ENCODE results near the gene MTX1. TPM values are rescaled to one million over a fixed set of nuclear protein-coding genes. Genes with fewer than 3 reads are reported as not detected.

The MTX1 gene
- total and polyA plus RNA-seq, 9 of the 15 experiments (the other 6 are each of a cell fraction or from before 2014, with no cell fraction given), result 29.1 to 98.4 (median 66.9) TPM

DNA sequence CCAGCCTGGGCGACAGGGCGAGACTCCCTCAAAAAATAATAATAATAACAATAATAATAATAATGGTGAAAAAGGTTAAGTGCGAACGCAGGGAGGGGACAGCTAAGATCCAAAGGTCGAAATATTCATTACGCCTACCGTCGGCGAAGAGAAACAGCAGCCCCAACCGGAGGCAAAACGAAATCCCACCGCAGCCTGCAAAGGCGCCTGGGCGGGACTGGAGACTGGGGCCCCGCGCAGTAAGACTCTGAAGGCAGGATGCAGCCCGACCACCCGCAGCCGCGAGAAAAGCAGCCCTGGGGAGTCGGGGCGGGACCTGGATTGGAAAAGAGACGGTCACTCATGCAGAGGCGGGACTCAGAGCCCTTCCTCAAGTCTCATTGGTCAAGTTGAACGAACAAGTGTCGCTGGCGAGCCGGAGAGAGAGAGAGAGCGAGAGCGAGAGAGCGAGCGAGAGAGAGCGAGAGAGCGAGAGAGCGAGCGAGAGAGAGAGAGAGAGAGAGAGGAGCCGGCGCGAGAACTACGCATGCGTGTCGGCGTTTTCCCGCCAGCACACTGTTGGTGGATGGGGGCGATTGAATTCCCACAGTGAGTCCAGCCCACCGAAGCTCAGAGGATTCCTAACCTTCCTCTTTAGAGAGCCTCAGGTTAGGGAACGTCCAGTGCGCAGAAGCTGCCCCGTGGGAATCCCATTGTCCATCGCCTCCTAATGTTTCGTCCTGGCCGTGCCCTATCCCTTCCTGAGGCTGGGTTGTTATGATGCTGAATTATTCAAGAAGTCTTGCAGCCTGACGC lies 36.1 kb downstream of the MTX1 start (continued):
- TF ChIP-seq, protein P1, sequence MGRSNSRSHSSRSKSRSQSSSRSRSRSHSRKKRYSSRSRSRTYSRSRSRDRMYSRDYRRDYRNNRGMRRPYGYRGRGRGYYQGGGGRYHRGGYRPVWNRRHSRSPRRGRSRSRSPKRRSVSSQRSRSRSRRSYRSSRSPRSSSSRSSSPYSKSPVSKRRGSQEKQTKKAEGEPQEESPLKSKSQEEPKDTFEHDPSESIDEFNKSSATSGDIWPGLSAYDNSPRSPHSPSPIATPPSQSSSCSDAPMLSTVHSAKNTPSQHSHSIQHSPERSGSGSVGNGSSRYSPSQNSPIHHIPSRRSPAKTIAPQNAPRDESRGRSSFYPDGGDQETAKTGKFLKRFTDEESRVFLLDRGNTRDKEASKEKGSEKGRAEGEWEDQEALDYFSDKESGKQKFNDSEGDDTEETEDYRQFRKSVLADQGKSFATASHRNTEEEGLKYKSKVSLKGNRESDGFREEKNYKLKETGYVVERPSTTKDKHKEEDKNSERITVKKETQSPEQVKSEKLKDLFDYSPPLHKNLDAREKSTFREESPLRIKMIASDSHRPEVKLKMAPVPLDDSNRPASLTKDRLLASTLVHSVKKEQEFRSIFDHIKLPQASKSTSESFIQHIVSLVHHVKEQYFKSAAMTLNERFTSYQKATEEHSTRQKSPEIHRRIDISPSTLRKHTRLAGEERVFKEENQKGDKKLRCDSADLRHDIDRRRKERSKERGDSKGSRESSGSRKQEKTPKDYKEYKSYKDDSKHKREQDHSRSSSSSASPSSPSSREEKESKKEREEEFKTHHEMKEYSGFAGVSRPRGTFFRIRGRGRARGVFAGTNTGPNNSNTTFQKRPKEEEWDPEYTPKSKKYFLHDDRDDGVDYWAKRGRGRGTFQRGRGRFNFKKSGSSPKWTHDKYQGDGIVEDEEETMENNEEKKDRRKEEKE (IDR thresholded peaks at IDR 0.05; ENCODE audit: borderline replicate concordance in 1 of 2, control insufficient read depth in 1 of 2, low read depth in 2 of 2, low read length in 1 of 2), result peak in 1 of 2 experiments; percentile 77; a peak in 1 of 4 replicates
- TF ChIP-seq ZNF324 (CRISPR knock-in tag; IDR thresholded peaks at IDR 0.05), result no peak
- TF ChIP-seq JUNB (CRISPR knock-in tag; conservative IDR thresholded peaks at IDR 0.05), result no peak
- peak; percentile 94 for TF ChIP-seq PHF20 (IDR thresholded peaks at IDR 0.05; ENCODE audit: partially characterized antibody)
- no peak for TF ChIP-seq ZKSCAN3 (CRISPR knock-in tag; IDR thresholded peaks at IDR 0.05)
- peak; percentile 71 for TF ChIP-seq EP300 (IDR thresholded peaks at IDR 0.05; ENCODE audit: low read length)
- TF ChIP-seq, protein P2, sequence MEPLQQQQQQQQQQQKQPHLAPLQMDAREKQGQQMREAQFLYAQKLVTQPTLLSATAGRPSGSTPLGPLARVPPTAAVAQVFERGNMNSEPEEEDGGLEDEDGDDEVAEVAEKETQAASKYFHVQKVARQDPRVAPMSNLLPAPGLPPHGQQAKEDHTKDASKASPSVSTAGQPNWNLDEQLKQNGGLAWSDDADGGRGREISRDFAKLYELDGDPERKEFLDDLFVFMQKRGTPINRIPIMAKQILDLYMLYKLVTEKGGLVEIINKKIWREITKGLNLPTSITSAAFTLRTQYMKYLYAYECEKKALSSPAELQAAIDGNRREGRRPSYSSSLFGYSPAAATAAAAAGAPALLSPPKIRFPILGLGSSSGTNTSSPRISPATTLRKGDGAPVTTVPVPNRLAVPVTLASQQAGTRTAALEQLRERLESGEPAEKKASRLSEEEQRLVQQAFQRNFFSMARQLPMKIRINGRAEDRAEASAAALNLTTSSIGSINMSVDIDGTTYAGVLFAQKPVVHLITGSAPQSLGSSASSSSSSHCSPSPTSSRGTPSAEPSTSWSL (CRISPR knock-in tag; IDR thresholded peaks at IDR 0.05; ENCODE audit: borderline replicate concordance), result no peak; the same call in 1 of the 2 replicates
- TF ChIP-seq TRIM25 (IDR thresholded peaks at IDR 0.05; ENCODE audit: borderline replicate concordance), result peak; percentile 60; the same call in 1 of the 2 replicates
- TF ChIP-seq POLR2A (conservative IDR thresholded peaks at IDR 0.05), result peak; percentile 94
- TF ChIP-seq, protein P3, sequence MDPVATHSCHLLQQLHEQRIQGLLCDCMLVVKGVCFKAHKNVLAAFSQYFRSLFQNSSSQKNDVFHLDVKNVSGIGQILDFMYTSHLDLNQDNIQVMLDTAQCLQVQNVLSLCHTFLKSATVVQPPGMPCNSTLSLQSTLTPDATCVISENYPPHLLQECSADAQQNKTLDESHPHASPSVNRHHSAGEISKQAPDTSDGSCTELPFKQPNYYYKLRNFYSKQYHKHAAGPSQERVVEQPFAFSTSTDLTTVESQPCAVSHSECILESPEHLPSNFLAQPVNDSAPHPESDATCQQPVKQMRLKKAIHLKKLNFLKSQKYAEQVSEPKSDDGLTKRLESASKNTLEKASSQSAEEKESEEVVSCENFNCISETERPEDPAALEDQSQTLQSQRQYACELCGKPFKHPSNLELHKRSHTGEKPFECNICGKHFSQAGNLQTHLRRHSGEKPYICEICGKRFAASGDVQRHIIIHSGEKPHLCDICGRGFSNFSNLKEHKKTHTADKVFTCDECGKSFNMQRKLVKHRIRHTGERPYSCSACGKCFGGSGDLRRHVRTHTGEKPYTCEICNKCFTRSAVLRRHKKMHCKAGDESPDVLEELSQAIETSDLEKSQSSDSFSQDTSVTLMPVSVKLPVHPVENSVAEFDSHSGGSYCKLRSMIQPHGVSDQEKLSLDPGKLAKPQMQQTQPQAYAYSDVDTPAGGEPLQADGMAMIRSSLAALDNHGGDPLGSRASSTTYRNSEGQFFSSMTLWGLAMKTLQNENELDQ (CRISPR knock-in tag; IDR thresholded peaks at IDR 0.05; ENCODE audit: borderline replicate concordance), result peak; percentile 45; the same call in 1 of the 2 replicates
- no peak for TF ChIP-seq ZNF695 (CRISPR knock-in tag; IDR thresholded peaks at IDR 0.05)
- TF ChIP-seq FOXA3 (CRISPR knock-in tag; conservative IDR thresholded peaks at IDR 0.05 in 1 of 2, IDR thresholded peaks at IDR 0.05 in 1 of 2), result no peak
- peak; percentile 88 for TF ChIP-seq ETV1 (tag; conservative IDR thresholded peaks at IDR 0.05; ENCODE audit: low read depth)
- no peak for TF ChIP-seq ETS2 (tag; IDR thresholded peaks at IDR 0.05; ENCODE audit: borderline replicate concordance, poor library complexity, severe bottlenecking)
- peak; percentile 87 for TF ChIP-seq TCF7 (IDR thresholded peaks at IDR 0.05; ENCODE audit: borderline replicate concordance)
- TF ChIP-seq ATF3 (IDR thresholded peaks at IDR 0.05), result no peak
- peak; percentile 93 for TF ChIP-seq ATF3 (CRISPR knock-in tag; conservative IDR thresholded peaks at IDR 0.05)

All from K562 (cell line).